IPS-15b (cell line): ENCODE measurements around the gene TPSAB1.
"Not testable (repeated sequence)": the region's sequence is repeated elsewhere in the genome, so short reads cannot be mapped to it uniquely, and the experiment has no call there.

Source experiments
- H3K27me3 ChIP-seq: one replicate; pipeline ENCODE4 v1.6.1; 2013; ENCODE audit warnings: low read length; ENCODE audit not compliant: control insufficient read depth, insufficient read depth
- H3K36me3 ChIP-seq: one replicate; pipeline ENCODE4 v1.6.1; 2013; ENCODE audit warnings: low read length; ENCODE audit not compliant: control insufficient read depth, insufficient read depth
- H3K4me1 ChIP-seq: one replicate; pipeline ENCODE4 v1.6.1; 2013; ENCODE audit warnings: mild to moderate bottlenecking, low read length; ENCODE audit not compliant: control insufficient read depth, insufficient read depth
- H3K4me3 ChIP-seq: one replicate; pipeline ENCODE4 v1.5.1; 2013; ENCODE audit warnings: low read depth, low read length
- H3K9ac ChIP-seq: one replicate; pipeline ENCODE4 v1.6.1; 2013; ENCODE audit warnings: low read depth, mild to moderate bottlenecking, low read length
- H3K9me3 ChIP-seq: one replicate; pipeline ENCODE4 v1.6.1; 2013; ENCODE audit warnings: mild to moderate bottlenecking, low read length; ENCODE audit not compliant: control insufficient read depth, insufficient read depth

Gene TPSAB1

DNA sequence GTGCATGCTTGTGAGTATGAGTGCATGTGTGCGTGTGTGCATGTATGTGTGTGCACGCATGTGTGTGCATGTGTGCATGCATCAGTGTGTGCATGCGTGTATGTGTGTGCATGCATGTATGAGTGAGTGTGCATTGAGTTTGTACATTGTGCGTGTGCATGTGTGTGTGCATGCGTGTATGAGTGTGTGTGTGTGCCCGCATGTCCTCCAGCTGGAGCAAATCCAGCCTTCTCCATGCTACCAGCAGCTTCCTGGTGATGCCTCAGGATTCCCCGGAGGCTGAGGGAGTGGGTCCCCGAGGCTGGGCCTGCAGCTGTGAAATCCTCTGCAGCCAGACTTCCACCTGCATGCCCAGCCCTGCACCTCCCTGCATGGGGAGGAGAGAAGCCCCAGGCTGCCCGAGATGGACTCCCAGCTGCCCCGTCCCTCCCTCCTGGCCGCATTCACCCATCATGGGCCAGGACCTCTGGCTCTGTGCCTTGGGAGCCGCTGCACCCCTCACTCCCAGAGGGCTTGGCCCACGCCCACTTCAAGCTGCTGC, 24.7 kb downstream of the TPSAB1 start:
- no peak overlapping the region for H3K9ac ChIP-seq
- peaks cover 4% of the 10 kb centered on the region for H3K27me3 ChIP-seq
- no peaks in the 10 kb centered on the region for H3K9me3 ChIP-seq
- no peaks in the 10 kb centered on the region for H3K36me3 ChIP-seq
- no peaks in the 10 kb centered on the region for H3K4me1 ChIP-seq
- H3K4me3 ChIP-seq, result no peak overlapping the region

DNA sequence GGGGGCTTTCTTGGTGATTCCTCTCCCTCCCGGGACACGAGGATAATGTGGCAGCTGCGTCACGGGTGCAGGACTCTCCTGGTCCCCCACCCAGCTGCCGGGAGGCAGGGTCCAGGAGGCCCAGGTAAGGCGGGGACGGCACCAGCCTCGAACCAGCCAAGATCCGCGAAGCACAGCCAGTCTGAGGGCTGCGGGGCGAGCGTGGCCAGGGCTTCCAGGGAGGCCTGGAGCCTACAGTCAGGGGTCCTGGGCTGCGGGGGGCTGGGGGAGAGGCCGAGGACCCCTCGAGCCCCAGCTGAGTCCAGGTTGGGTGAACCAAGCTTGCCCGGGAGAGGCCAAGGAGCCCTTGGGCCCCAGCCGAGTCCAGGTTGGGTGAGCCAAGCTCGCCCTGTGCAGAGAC, 25.3 kb downstream of the TPSAB1 start:
- no peaks in the 10 kb centered on the region for H3K4me1 ChIP-seq
- H3K9me3 ChIP-seq, result no peaks in the 10 kb centered on the region
- H3K36me3 ChIP-seq, result no peaks in the 10 kb centered on the region
- H3K27me3 ChIP-seq, result peaks cover under 1% of the 10 kb centered on the region
- H3K4me3 ChIP-seq, result no peak overlapping the region
- H3K9ac ChIP-seq, result no peak overlapping the region

DNA sequence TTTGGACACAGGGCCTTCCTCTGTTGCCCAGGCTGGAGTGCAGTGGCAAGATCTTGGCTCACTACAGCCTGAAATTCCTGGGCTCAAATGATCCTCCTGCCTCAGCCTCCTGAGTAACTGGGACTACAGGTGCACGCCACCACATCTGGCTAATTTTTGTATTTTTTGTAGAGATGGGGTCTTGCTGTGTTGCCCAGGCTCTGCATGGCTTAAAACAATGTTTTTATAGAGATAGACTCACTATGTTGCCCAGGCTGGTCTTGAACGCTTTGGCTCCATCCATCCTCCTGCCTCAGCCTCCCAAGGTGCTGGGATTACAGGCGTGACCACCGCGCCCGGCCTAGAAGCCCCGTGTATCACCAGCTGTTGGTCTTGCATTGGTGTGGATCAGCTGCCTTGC, 28.9 kb downstream of the TPSAB1 start:
- not testable (repeated sequence) for H3K27me3 ChIP-seq, H3K4me1 ChIP-seq, H3K9ac ChIP-seq, H3K4me3 ChIP-seq, H3K36me3 ChIP-seq, H3K9me3 ChIP-seq

DNA sequence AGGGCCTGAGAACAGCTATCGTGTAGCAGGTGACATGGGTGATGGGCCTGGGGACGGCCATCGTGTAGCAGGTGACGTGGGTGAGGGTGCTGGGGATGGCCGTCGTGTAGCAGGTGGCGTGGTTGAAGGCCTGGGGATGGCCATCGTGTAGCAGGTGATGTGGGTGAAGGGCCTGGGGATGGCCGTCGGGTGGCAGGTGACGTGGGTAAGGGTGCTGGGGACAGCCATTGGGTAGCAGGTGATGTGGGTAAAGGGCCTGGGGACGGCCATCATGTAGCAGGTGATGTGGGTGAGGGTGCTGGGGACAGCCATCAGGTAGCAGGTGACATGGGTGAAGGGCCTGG, 30.8 kb downstream of the TPSAB1 start:
- no peak overlapping the region for H3K4me3 ChIP-seq
- H3K4me1 ChIP-seq, result no peaks in the 10 kb centered on the region
- H3K9me3 ChIP-seq, result no peaks in the 10 kb centered on the region
- H3K9ac ChIP-seq, result no peak overlapping the region
- H3K36me3 ChIP-seq, result no peaks in the 10 kb centered on the region
- H3K27me3 ChIP-seq, result no peaks in the 10 kb centered on the region

DNA sequence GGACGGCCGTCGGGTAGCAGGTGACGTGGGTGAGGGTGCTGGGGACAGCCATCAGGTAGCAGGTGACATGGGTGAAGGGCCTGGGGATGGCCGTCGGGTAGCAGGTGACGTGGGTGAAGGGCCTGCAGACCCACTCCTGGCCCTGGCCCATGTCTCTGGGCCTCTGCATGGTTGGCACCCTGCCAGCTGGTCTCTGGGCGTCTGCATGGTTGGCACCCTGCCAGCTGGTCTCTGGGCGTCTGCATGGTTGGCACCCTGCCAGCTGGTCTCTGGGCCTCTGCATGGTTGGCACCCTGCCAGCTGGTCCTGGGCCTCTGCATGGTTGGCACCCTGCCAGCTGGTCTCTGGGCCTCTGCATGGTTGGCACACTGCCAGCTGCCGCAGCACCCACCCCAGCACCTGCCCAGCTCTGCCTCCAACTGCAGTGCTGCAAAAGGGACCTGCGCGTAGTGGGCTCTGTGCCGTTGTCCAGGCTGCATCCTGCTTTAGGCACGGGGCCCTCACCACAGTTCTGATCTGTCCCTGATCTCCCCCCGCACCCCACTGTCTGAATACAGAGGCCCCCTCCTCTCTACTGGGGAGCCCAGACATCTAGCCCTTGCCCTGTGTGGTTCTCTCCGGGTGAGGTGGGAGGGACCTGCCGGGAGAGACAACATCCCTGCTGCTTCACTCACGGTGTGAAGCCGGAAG, 31.4 kb downstream of the TPSAB1 start:
- not testable (repeated sequence) for H3K9ac ChIP-seq, H3K4me1 ChIP-seq, H3K9me3 ChIP-seq, H3K4me3 ChIP-seq, H3K27me3 ChIP-seq, H3K36me3 ChIP-seq

DNA sequence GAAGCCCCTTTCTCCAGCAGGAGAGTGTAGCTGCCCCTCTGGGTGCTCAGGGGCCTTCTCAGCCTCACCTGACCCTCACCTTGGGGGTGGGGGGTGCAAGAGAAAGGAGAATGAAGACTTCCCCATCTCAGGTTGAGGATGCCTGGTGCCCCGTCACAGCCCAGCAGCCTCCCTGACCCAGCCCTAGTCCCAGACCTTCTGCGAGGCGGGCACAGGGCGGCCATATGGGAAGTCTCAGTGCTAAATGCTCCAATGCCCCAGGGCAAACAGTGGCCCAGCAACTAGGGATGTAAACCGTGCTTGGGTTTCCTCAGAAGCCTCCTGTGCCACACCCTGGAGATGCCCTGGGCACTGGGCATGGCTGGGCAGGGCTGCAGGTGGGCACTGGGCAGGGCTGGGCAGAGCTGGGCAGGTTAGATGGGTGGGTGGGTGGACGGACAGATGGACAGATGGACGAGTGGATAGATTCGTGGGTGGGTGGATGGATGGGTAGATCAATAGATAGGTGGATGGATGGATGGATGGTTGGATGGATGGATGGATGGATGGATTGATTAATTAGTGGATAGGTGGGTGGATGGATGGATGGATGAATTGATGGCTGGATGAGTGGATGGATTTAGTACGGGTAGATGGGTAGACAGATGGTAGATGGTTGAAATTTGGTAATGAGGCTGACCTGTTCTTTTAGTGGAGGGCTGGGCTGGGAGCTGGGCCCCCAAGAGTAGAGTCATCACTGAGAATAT, 32.1 kb downstream of the TPSAB1 start:
- no peaks in the 10 kb centered on the region for H3K4me1 ChIP-seq
- H3K36me3 ChIP-seq, result no peaks in the 10 kb centered on the region
- H3K9me3 ChIP-seq, result no peaks in the 10 kb centered on the region
- no peaks in the 10 kb centered on the region for H3K27me3 ChIP-seq
- H3K4me3 ChIP-seq, result no peak overlapping the region
- no peak overlapping the region for H3K9ac ChIP-seq

DNA sequence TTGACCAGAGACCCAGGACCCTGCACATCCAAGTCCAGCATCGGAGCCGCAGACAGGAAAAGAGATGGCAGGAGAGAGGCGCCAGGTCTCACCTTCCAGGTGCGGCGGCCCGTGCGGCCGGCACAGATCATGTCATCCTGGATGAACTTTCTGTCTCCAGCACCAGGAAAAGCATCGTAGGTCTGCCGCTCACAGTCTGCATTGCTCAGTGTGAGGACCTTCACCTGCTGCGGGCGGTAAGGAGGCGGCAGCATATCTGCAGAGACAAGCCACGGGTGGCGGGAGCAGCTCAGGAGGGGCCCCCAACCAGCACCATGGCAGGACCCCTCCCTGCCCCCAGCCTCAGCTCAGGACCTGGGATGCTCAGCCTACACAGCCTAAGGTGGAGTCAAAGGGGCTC, 33.3 kb downstream of the TPSAB1 start:
- Histone ChIP-seq H3K9ac (no peak overlapping the region), H3K9me3 (no peaks in the 10 kb centered on the region), H3K4me3 (no peak overlapping the region), H3K36me3 (no peaks in the 10 kb centered on the region), H3K27me3 (no peaks in the 10 kb centered on the region), H3K4me1 (peaks cover 2% of the 10 kb centered on the region)

DNA sequence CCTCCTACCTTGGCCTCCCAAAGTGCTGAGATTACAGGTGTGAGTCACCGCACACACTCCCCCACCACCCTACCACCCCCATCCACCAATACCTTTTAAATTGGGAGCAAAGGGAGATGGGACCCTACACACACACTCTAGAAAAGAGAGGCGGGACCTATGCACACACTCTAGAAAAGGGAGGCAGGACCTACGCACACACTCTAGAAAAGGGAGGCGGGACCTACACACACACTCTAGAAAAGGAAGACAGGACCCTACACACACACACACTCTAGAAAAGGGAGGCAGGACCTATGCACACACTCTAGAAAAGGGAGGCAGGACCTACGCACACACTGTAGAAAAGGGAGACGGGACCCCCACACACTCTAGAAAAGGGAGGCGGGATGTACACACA, 34.3 kb downstream of the TPSAB1 start:
- H3K36me3 ChIP-seq, result no peaks in the 10 kb centered on the region
- H3K9ac ChIP-seq, result no peak overlapping the region
- H3K27me3 ChIP-seq, result no peaks in the 10 kb centered on the region
- H3K9me3 ChIP-seq, result no peaks in the 10 kb centered on the region
- H3K4me1 ChIP-seq, result peaks cover 2% of the 10 kb centered on the region
- H3K4me3 ChIP-seq, result no peak overlapping the region

DNA sequence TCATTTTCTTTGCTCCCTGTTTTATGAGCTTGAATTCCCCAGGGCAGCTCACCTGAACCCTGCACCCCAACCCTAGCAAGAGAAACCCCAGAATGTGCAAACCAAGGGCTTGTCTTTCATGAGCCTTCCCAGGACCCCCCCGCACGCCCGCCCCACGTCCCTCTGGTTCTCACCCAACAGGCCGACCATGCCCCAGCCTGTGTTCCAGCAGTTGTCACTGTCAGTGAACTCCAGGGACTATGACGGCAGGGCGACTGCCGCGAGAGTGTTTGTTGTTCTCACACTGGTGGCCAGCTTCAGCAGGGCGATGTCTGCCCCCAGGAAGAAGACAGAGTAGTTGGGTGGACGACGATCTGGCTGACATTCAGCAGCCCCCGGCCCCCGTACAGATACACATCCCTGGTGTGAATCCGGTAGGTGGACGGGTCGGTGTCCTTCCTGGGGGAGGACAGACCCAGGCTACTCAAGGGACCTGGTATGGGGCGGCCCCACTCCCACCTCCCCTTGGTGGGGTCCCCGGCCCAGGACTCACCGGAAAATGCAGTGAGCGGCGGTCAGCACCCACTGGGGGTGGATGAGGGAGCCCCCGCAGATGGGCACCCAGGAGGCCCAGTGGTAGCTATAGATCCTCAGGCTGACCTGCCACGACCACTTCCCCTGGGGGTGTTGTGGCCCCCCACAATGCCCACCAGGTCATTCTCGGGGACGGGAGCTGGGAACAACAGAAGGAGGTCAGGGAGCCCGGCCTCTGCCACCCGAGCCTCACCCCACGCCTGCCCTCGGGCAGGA, 35.5 kb downstream of the TPSAB1 start:
- Histone ChIP-seq H3K9me3 (no peaks in the 10 kb centered on the region), H3K36me3 (no peaks in the 10 kb centered on the region), H3K4me1 (peaks cover 2% of the 10 kb centered on the region), H3K27me3 (no peaks in the 10 kb centered on the region), H3K4me3 (no peak overlapping the region), H3K9ac (no peak overlapping the region)

DNA sequence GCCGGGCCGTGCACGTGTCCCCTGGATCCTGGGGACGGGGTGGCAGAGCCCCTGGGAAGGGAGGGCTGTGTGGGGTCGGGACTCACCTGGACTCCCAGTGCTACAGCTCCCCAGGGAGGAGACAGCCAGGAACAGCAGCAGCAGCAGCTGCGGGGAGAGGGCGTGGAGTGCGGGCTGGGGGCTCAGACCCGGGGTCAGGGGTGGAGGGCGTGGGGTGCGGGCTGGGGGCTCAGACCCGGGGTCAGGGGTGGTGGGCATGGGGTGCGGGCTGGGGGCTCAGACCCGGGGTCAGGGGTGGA, 36.0 kb downstream of the TPSAB1 start:
- Histone ChIP-seq H3K36me3 (no peaks in the 10 kb centered on the region), H3K4me1 (peaks cover 2% of the 10 kb centered on the region), H3K4me3 (no peak overlapping the region), H3K9me3 (no peaks in the 10 kb centered on the region), H3K9ac (no peak overlapping the region), H3K27me3 (no peaks in the 10 kb centered on the region)

DNA sequence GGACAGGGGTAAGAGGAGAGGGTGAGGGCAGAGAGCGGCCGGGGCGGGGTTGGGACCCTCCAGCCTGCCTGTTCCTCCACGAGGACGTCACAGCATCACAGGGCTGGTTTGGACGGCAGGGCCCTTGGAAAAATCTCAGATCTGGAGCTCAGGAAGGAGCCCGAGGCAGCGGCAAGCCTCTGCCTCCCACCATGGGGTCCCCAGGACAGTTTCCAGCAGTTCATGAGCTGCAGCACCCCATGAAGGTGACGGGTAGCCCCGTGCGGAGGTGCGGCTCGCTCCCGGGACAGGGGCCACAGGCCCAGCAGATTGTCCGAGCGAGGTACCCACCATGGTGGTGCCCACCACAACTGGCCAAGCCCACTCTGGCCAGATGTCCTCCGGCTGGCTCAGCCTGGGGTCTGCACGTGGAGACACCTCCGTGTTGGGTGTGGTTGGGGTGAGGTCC, 36.7 kb downstream of the TPSAB1 start:
- H3K36me3 ChIP-seq, result no peaks in the 10 kb centered on the region
- H3K4me1 ChIP-seq, result peaks cover 2% of the 10 kb centered on the region
- no peaks in the 10 kb centered on the region for H3K27me3 ChIP-seq
- H3K4me3 ChIP-seq, result no peak overlapping the region
- H3K9me3 ChIP-seq, result no peaks in the 10 kb centered on the region
- H3K9ac ChIP-seq, result no peak overlapping the region
